Keratinocyte (primary cell): Measurements from ENCODE around the gene MAEA. TPM values are rescaled to one million over a fixed set of nuclear protein-coding genes. Genes with fewer than 3 reads are reported as not detected.

Experiments used
- DNase-seq: peaks from one replicate; pipeline ENCODE4 v3.0.0-alpha.2; 2011; ENCODE audit warnings: low read depth, missing footprints, low spot score
- FAIRE-seq: peaks from 2 replicates; lab custom pipeline; 2011; peaks lifted over from hg19 to GRCh38; lab: Jason Lieb, UNC
- H2AFZ ChIP-seq: 2 replicates; pipeline ENCODE4 v1.6.0; 2012; ENCODE audit warnings: low read length, control low read depth, inconsistent platforms; ENCODE audit not compliant: control insufficient read depth
- H3K27ac ChIP-seq: 2 replicates; pipeline ENCODE4 v1.5.1; 2011; ENCODE audit warnings: low read length; ENCODE audit not compliant: control insufficient read depth, insufficient read depth
- H3K27me3 ChIP-seq: 3 replicates; pipeline ENCODE4 v1.6.0; 2011; ENCODE audit warnings: low read length; ENCODE audit not compliant: control insufficient read depth, insufficient read depth; ENCODE audit errors: extremely low read depth
- H3K36me3 ChIP-seq, 2 experiments: 2 replicates in 1 of 2; 3 replicates in 1 of 2; pipeline ENCODE4 v1.5.1; 2011; ENCODE audit warnings: low read length in 2 of 2, mild to moderate bottlenecking in 1 of 2; ENCODE audit not compliant: control insufficient read depth in 2 of 2, insufficient read depth in 2 of 2; ENCODE audit errors: extremely low read depth in 1 of 2
- H3K4me1 ChIP-seq: 3 replicates; pipeline ENCODE4 v1.5.1; 2011; ENCODE audit warnings: low read length; ENCODE audit not compliant: control insufficient read depth, insufficient read depth; ENCODE audit errors: extremely low read depth
- H3K4me2 ChIP-seq: 3 replicates; pipeline ENCODE4 v1.6.0; 2011; ENCODE audit warnings: low read depth, low read length; ENCODE audit not compliant: control insufficient read depth, insufficient read depth; ENCODE audit errors: extremely low read depth
- H3K4me3 ChIP-seq, 3 experiments: fragments of 200-600 bp in 1 of 3; sonication (generic) in 1 of 3; 2 replicates in 2 of 3; 3 replicates in 1 of 3; pipeline ENCODE4 v1.5.1; 2011 to 2016; ENCODE audit warnings: low read length in 3 of 3, mild to moderate bottlenecking in 3 of 3, control low read depth in 2 of 3, inconsistent platforms in 1 of 3, low read depth in 1 of 3, mixed read lengths in 1 of 3, mixed run types in 1 of 3, moderate library complexity in 1 of 3; ENCODE audit not compliant: control insufficient read depth in 2 of 3, insufficient read depth in 2 of 3; ENCODE audit errors: extremely low read depth in 1 of 3
- H3K79me2 ChIP-seq: 2 replicates; pipeline ENCODE4 v1.6.0; 2012; ENCODE audit warnings: low read length; ENCODE audit not compliant: control insufficient read depth, insufficient read depth
- H3K9ac ChIP-seq: 3 replicates; pipeline ENCODE4 v1.6.0; 2011; ENCODE audit warnings: low read length; ENCODE audit not compliant: control insufficient read depth, insufficient read depth; ENCODE audit errors: extremely low read depth
- H3K9me1 ChIP-seq: 3 replicates; pipeline ENCODE4 v1.6.0; 2011; ENCODE audit warnings: low read length; ENCODE audit not compliant: control insufficient read depth, insufficient read depth; ENCODE audit errors: extremely low read depth
- H3K9me3 ChIP-seq: 2 replicates; pipeline ENCODE4 v1.5.1; 2012; ENCODE audit warnings: low read depth, low read length; ENCODE audit not compliant: control insufficient read depth
- H4K20me1 ChIP-seq: 3 replicates; pipeline ENCODE4 v1.6.0; 2011; ENCODE audit warnings: low read length; ENCODE audit not compliant: control insufficient read depth, insufficient read depth; ENCODE audit errors: extremely low read depth
- CTCF ChIP-seq, 3 experiments: IDR thresholded peaks in 1 of 3; conservative IDR thresholded peaks in 1 of 3; optimal IDR thresholded peaks in 1 of 3; 2 replicates in 2 of 3; 3 replicates in 1 of 3; pipeline versions ENCODE3 to v1.5.1; 2011; ENCODE audit warnings: low read length in 3 of 3, mild to moderate bottlenecking in 3 of 3, moderate library complexity in 2 of 3, control low read depth in 1 of 3, inconsistent platforms in 1 of 3; ENCODE audit not compliant: insufficient read depth in 2 of 3; ENCODE audit errors: extremely low read depth in 1 of 3
- EZH2 ChIP-seq: IDR thresholded peaks from one replicate; pipeline ENCODE4 v1.6.1; 2012; ENCODE audit warnings: inconsistent platforms, mild to moderate bottlenecking, low read length, moderate library complexity
- dilution Hi-C: fragments of 300-500 bp; cut with MboI; formaldehyde crosslinking; loops from one replicate; pipeline ENCODE4 v1.7.0; 2020; ENCODE audit warnings: low sequenced_read_pairs; ENCODE audit not compliant: extremely low pct_ligation_motif_present
- polyA plus RNA-seq, 5 experiments: library from polyadenylated mRNA; depleted of rRNA in 3 of 5; stranded (reverse) in 3 of 5; stranded (forward) in 1 of 5; unstranded in 1 of 5; fragments of >200 nt; gene quantifications; 1 replicate in 1 of 5; 2 replicates in 3 of 5; 3 replicates in 1 of 5; pipeline versions ENCODE4 v1.2.1 to v1.2.3, GENCODE V29; 2011 to 2012; ENCODE audit warnings: missing spikeins in 2 of 5, low read depth in 1 of 5, low replicate concordance in 1 of 5

Gene MAEA
- polyA plus RNA-seq, 1 donor (not counting 4 experiments of a cell fraction or from before 2014, with no cell fraction given), result 89.7 TPM

- Histone ChIP-seq H3K27ac (no peak overlapping the region), H3K9me1 (no peaks in the 10 kb centered on the region), H3K9me3 (no peaks in the 10 kb centered on the region), H3K4me2 (no peak overlapping the region), H3K79me2 (no peaks in the 10 kb centered on the region), H4K20me1 (no peaks in the 10 kb centered on the region), H3K4me1 (no peaks in the 10 kb centered on the region), H3K27me3 (no peaks in the 10 kb centered on the region), H2AFZ (no peak overlapping the region), H3K4me3 (no peak overlapping the region), H3K9ac (no peak overlapping the region), H3K36me3 (peaks cover 4 to 22% of the 10 kb centered on the region in 2 experiments)
- dilution Hi-C loops, result no loop called here
- DNase-seq, result no peak
- no peak for FAIRE-seq
- TF ChIP-seq CTCF (optimal IDR thresholded peaks at IDR 0.05 in 1 of 3, IDR thresholded peaks at IDR 0.05 in 1 of 3, conservative IDR thresholded peaks at IDR 0.05 in 1 of 3; ENCODE audit: extremely low read depth in 1 of 3, insufficient read depth in 2 of 3, low read length in 3 of 3) (no peak), EZH2 (no peak)
Observed at GRCh38 chr4:1385373-1386340, 96.0 kb downstream of the MAEA start.

Other genes starting within 250 kb of the MAEA start
- 0.16 to 0.28 TPM (median 0.24 TPM) in 3 replicates for gene RNF212, start 176.3 kb upstream of the MAEA start, polyA plus RNA-seq
- 0.60 to 11.9 TPM (median 3.3 TPM) in 3 replicates for gene SPON2, start 117.3 kb upstream of the MAEA start, polyA plus RNA-seq
- gene CTBP1, start 40.8 kb upstream of the MAEA start, polyA plus RNA-seq, result 46.9 to 74.5 TPM (median 71.9 TPM) in 3 replicates
- 4.3 to 6.2 TPM (median 4.7 TPM) in 3 replicates for gene UVSSA, start 57.3 kb downstream of the MAEA start, polyA plus RNA-seq
- not detected in 3 replicates for gene NKX1-1, start 116.6 kb downstream of the MAEA start, polyA plus RNA-seq